Measurements from ENCODE around the gene LPAR5.

DNA sequence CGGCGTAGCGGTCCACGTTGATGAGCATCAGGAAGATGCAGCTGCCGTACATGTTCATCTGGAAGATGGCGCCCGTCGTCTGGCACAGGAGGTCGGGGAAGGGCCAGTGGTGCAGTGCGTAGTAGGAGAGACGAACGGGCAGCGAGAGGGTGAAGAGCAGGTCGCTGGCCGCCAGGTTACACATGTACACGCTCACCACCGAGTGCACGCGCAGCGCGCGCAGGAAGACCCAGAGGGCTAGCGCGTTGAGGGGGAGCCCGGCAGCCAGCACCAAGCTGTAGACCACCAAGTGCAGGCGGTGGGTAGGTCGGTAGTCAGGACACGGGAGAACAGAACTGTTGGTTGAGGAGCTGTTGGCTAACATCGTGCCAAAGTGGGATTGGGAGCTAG, 14.9 kb downstream of the LPAR5 start:
- TF ChIP-seq JUND (IDR thresholded peaks at IDR 0.05) (no peak), YY1 (IDR thresholded peaks at IDR 0.05) (no peak), HNF4A (conservative IDR thresholded peaks at IDR 0.05) (no peak), TAF1 (conservative IDR thresholded peaks at IDR 0.05) (no peak), SP1 (IDR thresholded peaks at IDR 0.05) (no peak), GABPA (IDR thresholded peaks at IDR 0.05 in 1 of 2, conservative IDR thresholded peaks at IDR 0.05 in 1 of 2) (no peak)
- TF ChIP-seq, protein P1, sequence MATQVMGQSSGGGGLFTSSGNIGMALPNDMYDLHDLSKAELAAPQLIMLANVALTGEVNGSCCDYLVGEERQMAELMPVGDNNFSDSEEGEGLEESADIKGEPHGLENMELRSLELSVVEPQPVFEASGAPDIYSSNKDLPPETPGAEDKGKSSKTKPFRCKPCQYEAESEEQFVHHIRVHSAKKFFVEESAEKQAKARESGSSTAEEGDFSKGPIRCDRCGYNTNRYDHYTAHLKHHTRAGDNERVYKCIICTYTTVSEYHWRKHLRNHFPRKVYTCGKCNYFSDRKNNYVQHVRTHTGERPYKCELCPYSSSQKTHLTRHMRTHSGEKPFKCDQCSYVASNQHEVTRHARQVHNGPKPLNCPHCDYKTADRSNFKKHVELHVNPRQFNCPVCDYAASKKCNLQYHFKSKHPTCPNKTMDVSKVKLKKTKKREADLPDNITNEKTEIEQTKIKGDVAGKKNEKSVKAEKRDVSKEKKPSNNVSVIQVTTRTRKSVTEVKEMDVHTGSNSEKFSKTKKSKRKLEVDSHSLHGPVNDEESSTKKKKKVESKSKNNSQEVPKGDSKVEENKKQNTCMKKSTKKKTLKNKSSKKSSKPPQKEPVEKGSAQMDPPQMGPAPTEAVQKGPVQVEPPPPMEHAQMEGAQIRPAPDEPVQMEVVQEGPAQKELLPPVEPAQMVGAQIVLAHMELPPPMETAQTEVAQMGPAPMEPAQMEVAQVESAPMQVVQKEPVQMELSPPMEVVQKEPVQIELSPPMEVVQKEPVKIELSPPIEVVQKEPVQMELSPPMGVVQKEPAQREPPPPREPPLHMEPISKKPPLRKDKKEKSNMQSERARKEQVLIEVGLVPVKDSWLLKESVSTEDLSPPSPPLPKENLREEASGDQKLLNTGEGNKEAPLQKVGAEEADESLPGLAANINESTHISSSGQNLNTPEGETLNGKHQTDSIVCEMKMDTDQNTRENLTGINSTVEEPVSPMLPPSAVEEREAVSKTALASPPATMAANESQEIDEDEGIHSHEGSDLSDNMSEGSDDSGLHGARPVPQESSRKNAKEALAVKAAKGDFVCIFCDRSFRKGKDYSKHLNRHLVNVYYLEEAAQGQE (IDR thresholded peaks at IDR 0.05), result no peak
- TF ChIP-seq, protein P2, sequence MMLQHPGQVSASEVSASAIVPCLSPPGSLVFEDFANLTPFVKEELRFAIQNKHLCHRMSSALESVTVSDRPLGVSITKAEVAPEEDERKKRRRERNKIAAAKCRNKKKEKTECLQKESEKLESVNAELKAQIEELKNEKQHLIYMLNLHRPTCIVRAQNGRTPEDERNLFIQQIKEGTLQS (IDR thresholded peaks at IDR 0.05), result no peak
- TF ChIP-seq, protein P3, sequence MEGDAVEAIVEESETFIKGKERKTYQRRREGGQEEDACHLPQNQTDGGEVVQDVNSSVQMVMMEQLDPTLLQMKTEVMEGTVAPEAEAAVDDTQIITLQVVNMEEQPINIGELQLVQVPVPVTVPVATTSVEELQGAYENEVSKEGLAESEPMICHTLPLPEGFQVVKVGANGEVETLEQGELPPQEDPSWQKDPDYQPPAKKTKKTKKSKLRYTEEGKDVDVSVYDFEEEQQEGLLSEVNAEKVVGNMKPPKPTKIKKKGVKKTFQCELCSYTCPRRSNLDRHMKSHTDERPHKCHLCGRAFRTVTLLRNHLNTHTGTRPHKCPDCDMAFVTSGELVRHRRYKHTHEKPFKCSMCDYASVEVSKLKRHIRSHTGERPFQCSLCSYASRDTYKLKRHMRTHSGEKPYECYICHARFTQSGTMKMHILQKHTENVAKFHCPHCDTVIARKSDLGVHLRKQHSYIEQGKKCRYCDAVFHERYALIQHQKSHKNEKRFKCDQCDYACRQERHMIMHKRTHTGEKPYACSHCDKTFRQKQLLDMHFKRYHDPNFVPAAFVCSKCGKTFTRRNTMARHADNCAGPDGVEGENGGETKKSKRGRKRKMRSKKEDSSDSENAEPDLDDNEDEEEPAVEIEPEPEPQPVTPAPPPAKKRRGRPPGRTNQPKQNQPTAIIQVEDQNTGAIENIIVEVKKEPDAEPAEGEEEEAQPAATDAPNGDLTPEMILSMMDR (IDR thresholded peaks at IDR 0.05; ENCODE audit: low read depth, low read length, missing input control), result no peak
- TF ChIP-seq, protein P4, sequence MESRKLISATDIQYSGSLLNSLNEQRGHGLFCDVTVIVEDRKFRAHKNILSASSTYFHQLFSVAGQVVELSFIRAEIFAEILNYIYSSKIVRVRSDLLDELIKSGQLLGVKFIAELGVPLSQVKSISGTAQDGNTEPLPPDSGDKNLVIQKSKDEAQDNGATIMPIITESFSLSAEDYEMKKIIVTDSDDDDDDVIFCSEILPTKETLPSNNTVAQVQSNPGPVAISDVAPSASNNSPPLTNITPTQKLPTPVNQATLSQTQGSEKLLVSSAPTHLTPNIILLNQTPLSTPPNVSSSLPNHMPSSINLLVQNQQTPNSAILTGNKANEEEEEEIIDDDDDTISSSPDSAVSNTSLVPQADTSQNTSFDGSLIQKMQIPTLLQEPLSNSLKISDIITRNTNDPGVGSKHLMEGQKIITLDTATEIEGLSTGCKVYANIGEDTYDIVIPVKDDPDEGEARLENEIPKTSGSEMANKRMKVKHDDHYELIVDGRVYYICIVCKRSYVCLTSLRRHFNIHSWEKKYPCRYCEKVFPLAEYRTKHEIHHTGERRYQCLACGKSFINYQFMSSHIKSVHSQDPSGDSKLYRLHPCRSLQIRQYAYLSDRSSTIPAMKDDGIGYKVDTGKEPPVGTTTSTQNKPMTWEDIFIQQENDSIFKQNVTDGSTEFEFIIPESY (IDR thresholded peaks at IDR 0.05), result no peak
- TF ChIP-seq, protein P5, sequence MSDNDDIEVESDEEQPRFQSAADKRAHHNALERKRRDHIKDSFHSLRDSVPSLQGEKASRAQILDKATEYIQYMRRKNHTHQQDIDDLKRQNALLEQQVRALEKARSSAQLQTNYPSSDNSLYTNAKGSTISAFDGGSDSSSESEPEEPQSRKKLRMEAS (IDR thresholded peaks at IDR 0.05), result no peak

All from liver (tissue), 3 donors.